ENCODE measurements around the gene MRPS21.

MRPS21 gene

DNA sequence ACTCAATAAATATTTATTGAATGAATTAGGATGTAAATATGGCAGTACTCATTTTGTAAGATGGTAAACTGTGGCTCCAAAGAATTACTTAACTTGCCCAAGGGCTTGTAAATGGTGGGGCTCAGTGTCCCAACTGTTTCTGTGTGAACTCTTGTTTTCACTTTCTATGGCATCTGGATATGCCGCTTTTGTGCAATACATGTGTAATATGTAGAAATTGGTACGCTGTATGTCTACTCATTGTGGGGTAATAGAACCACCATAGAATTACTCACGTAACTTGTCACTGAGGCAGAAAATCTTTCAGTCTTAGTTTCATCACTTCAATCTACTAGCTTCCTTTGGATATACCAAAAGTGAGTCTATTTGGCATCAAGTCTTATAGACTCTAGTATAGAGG, 28.6 kb downstream of the MRPS21 start:
- TF ChIP-seq, protein P1, sequence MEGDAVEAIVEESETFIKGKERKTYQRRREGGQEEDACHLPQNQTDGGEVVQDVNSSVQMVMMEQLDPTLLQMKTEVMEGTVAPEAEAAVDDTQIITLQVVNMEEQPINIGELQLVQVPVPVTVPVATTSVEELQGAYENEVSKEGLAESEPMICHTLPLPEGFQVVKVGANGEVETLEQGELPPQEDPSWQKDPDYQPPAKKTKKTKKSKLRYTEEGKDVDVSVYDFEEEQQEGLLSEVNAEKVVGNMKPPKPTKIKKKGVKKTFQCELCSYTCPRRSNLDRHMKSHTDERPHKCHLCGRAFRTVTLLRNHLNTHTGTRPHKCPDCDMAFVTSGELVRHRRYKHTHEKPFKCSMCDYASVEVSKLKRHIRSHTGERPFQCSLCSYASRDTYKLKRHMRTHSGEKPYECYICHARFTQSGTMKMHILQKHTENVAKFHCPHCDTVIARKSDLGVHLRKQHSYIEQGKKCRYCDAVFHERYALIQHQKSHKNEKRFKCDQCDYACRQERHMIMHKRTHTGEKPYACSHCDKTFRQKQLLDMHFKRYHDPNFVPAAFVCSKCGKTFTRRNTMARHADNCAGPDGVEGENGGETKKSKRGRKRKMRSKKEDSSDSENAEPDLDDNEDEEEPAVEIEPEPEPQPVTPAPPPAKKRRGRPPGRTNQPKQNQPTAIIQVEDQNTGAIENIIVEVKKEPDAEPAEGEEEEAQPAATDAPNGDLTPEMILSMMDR (IDR thresholded peaks at IDR 0.05; ENCODE audit: extremely low read depth, missing control alignments): no peak
- peak; percentile 15 for DNase-seq (ENCODE audit: low spot score)

DNA sequence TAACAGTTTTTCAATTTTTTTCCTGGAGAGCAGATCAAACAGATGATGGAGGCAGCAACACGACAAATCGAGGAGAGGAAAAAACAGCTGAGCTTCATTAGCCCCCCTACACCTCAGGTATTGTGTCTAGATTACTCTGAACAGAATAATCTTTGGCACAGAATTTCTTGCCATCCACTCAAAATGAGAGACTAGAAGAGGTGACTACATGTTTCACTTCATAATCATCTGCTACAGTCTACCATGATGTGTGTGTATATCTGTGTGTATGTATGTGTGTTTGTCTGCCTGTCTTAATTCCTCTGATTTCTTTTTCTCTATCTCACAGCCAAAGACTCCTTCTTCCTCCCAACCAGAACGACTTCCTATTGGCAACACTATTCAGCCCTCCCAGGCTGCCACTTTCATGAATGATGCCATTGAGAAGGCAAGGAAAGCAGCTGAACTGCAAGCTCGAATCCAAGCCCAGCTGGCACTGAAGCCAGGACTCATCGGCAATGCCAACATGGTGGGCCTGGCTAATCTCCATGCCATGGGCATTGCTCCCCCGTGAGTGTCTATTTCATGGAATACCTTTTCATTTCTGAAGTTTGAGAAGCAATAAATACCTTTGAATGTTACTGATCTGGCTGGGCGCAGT, 39.1 kb downstream of the MRPS21 start:
- no peak for DNase-seq (ENCODE audit: low spot score)
- TF ChIP-seq, protein P1 (IDR thresholded peaks at IDR 0.05; ENCODE audit: extremely low read depth, missing control alignments): no peak

DNA sequence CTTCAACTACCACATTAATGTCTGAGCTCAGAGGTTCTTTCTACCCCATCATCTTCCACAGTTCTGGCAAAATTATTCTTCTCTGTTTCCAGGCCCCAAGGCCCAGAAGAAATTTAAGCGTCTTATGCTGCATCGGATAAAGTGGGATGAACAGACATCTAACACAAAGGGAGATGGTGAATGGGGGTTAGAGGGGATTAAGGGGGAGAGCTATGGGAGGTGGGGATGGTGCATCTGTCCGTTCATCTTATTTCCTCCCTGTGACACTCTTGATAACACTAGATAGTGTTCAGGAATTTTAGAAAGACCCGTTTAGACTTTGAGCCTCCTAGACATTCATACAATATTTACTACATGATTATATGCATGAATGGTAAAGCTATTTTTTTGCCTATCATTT, 52.7 kb downstream of the MRPS21 start:
- DNase-seq (ENCODE audit: low spot score): no peak
- TF ChIP-seq, protein P1 (IDR thresholded peaks at IDR 0.05; ENCODE audit: extremely low read depth, missing control alignments): no peak

DNA sequence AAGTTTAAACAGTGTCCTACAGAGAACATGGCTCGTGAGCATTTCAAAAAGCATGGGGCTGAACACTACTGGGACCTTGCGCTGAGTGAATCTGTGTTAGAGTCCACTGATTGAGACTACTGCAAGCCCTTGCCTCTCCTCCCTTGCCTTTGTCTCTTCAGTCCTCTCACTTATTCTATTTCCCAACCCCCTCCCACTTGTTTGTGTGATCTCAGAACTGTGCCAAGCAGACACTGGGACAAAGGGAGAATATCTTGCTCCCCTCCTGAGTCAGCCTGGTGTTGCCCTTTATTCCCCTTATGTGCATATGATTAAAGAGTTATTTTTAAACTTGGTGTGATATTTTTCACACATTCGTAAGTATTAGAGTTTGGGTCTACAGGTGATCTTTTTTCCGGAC, 59.2 kb downstream of the MRPS21 start:
- TF ChIP-seq, protein P1 (IDR thresholded peaks at IDR 0.05; ENCODE audit: extremely low read depth, missing control alignments): no peak
- no peak for DNase-seq (ENCODE audit: low spot score)

Data from GM20000 (cell line).